ENCODE results near the gene KCNC1.

The KCNC1 gene

DNA sequence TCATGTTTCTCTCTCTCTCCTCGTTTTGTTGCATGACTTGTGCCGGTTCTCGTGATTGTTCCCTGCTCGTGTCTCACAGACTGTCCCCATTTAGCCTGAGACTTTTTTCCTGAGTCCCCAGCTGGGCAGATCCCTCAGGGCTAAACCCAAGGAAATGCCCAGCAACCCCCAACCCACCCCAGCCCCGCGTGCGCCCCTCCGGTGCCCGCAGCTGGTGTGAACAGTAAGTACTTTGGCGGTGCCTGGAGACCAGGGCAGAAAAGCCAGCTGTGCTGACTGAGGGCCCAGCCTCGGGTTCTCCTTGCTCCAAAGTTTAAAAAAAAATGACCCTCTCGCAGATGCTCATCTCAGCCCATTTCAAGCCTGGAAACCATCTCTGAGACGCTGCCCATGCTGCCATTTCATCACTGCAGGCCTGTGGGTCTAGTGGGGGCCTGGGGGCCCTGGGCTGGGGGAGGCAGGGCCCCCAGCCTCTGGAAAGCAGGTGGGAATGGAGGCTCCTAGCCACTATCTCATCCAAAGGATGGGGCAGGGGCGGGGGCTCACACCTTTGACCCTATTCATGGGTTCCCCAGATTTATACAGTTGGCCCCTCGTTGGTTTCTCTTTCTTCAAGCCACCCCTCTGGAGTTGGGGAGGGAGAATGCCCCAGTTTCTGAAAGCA is 41.8 kb downstream of the KCNC1 start:
- Histone ChIP-seq H3K9ac (ENCODE audit: low read depth, low read length, poor library complexity, severe bottlenecking) (no peak overlapping the region), H4K20me1 (ENCODE audit: insufficient read depth, low read length, poor library complexity, severe bottlenecking) (no peaks in the 10 kb centered on the region), H3K27me3 (ENCODE audit: insufficient read depth, low read length, poor library complexity, severe bottlenecking) (no peaks in the 10 kb centered on the region), H2AFZ (ENCODE audit: low read length) (no peak overlapping the region), H3K4me1 (ENCODE audit: insufficient read depth, low read length, poor library complexity, severe bottlenecking) (no peaks in the 10 kb centered on the region), H3K9me3 (ENCODE audit: insufficient read depth, low read depth, low read length) (no peaks in the 10 kb centered on the region), H3K9me2 (replicated peaks; ENCODE audit: low read depth, low read length) (no peaks in the 10 kb centered on the region), H3K4me3 (ENCODE audit: low read length, poor library complexity, severe bottlenecking) (no peak overlapping the region), H3K79me2 (ENCODE audit: insufficient read depth, low read length) (no peaks in the 10 kb centered on the region), H3K4me2 (ENCODE audit: low read depth, low read length, poor library complexity, severe bottlenecking) (no peak overlapping the region), H3F3A (ENCODE audit: low read depth) (no peaks in the 10 kb centered on the region), H3K36me3 (ENCODE audit: insufficient read depth, low read length) (no peaks in the 10 kb centered on the region)
- TF ChIP-seq EZH2phosphoT487 (IDR thresholded peaks at IDR 0.05; ENCODE audit: borderline replicate concordance): no peak
- TF ChIP-seq, protein P1, sequence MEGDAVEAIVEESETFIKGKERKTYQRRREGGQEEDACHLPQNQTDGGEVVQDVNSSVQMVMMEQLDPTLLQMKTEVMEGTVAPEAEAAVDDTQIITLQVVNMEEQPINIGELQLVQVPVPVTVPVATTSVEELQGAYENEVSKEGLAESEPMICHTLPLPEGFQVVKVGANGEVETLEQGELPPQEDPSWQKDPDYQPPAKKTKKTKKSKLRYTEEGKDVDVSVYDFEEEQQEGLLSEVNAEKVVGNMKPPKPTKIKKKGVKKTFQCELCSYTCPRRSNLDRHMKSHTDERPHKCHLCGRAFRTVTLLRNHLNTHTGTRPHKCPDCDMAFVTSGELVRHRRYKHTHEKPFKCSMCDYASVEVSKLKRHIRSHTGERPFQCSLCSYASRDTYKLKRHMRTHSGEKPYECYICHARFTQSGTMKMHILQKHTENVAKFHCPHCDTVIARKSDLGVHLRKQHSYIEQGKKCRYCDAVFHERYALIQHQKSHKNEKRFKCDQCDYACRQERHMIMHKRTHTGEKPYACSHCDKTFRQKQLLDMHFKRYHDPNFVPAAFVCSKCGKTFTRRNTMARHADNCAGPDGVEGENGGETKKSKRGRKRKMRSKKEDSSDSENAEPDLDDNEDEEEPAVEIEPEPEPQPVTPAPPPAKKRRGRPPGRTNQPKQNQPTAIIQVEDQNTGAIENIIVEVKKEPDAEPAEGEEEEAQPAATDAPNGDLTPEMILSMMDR (conservative IDR thresholded peaks at IDR 0.05; ENCODE audit: low read length): no peak

DNA sequence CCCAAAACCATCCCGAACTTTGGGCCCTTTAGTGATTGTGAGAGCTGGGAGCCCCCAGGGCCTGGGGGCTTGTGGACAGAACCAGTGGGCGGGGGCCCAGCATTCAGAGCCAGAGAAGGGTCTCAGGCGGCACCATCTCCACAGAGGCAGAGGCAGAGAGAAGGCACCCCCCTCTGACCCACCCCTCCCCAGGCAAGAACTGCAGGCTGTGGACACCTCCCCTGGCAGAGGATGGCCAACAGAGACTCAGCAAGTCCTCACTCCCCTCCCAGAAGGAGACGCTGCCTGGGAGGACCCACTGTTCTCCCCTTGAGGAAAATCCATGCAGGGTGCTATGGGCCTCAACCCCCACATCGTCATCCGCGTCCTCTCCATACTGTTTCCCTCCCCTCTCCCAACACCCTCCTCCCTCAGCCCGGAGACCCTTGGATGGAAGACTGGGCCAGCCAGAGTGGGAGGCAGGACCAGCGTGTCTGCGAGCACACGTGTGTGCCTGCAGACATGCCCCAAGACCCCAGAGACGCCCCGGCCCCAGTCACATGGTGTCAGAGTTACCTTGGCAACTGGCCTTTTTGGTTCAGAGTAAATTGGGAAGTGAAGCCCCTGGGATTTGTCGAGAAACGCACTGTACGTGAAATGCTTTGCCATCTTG is 42.6 kb downstream of the KCNC1 start:
- no peak overlapping the region for H3K4me3 ChIP-seq (ENCODE audit: low read length, poor library complexity, severe bottlenecking)
- no peak overlapping the region for H3K4me2 ChIP-seq (ENCODE audit: low read depth, low read length, poor library complexity, severe bottlenecking)
- H3K4me1 ChIP-seq (ENCODE audit: insufficient read depth, low read length, poor library complexity, severe bottlenecking): no peaks in the 10 kb centered on the region
- no peaks in the 10 kb centered on the region for H3K27me3 ChIP-seq (ENCODE audit: insufficient read depth, low read length, poor library complexity, severe bottlenecking)
- H3K36me3 ChIP-seq (ENCODE audit: insufficient read depth, low read length): no peaks in the 10 kb centered on the region
- H4K20me1 ChIP-seq (ENCODE audit: insufficient read depth, low read length, poor library complexity, severe bottlenecking): no peaks in the 10 kb centered on the region
- no peak overlapping the region for H2AFZ ChIP-seq (ENCODE audit: low read length)
- no peak overlapping the region for H3K9ac ChIP-seq (ENCODE audit: low read depth, low read length, poor library complexity, severe bottlenecking)
- no peaks in the 10 kb centered on the region for H3F3A ChIP-seq (ENCODE audit: low read depth)
- H3K9me2 ChIP-seq (replicated peaks; ENCODE audit: low read depth, low read length): no peaks in the 10 kb centered on the region
- no peaks in the 10 kb centered on the region for H3K9me3 ChIP-seq (ENCODE audit: insufficient read depth, low read depth, low read length)
- TF ChIP-seq, protein P1 (conservative IDR thresholded peaks at IDR 0.05; ENCODE audit: low read length): no peak
- no peak for TF ChIP-seq EZH2phosphoT487 (IDR thresholded peaks at IDR 0.05; ENCODE audit: borderline replicate concordance)
- H3K79me2 ChIP-seq (ENCODE audit: insufficient read depth, low read length): no peaks in the 10 kb centered on the region

DNA sequence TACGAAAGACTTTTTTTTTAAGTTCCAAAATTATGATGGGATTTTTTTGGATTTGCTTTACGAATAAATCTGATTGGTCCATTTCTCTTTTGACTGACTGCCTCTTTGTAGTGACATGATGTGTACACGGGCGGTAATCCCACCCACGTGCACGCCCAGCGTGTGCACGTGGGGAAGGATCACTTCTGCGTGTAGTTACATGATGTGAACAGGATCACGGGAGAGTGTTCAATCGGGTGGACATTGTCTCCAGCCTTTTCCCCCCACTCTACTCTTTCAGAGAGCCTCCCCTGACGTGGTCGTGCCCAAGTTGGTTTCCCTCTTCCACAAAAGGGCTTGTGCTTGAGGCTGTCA is 43.1 kb downstream of the KCNC1 start:
- Histone ChIP-seq H3K4me3 (ENCODE audit: low read length, poor library complexity, severe bottlenecking) (no peak overlapping the region), H4K20me1 (ENCODE audit: insufficient read depth, low read length, poor library complexity, severe bottlenecking) (no peaks in the 10 kb centered on the region), H3K9me3 (ENCODE audit: insufficient read depth, low read depth, low read length) (no peaks in the 10 kb centered on the region), H3K4me2 (ENCODE audit: low read depth, low read length, poor library complexity, severe bottlenecking) (no peak overlapping the region), H3K27me3 (ENCODE audit: insufficient read depth, low read length, poor library complexity, severe bottlenecking) (no peaks in the 10 kb centered on the region), H3K9ac (ENCODE audit: low read depth, low read length, poor library complexity, severe bottlenecking) (no peak overlapping the region), H3K79me2 (ENCODE audit: insufficient read depth, low read length) (no peaks in the 10 kb centered on the region), H3K36me3 (ENCODE audit: insufficient read depth, low read length) (no peaks in the 10 kb centered on the region), H3F3A (ENCODE audit: low read depth) (no peaks in the 10 kb centered on the region), H3K4me1 (ENCODE audit: insufficient read depth, low read length, poor library complexity, severe bottlenecking) (no peaks in the 10 kb centered on the region), H2AFZ (ENCODE audit: low read length) (no peak overlapping the region), H3K9me2 (replicated peaks; ENCODE audit: low read depth, low read length) (no peaks in the 10 kb centered on the region)
- TF ChIP-seq, protein P1 (conservative IDR thresholded peaks at IDR 0.05; ENCODE audit: low read length): no peak
- no peak for TF ChIP-seq EZH2phosphoT487 (IDR thresholded peaks at IDR 0.05; ENCODE audit: borderline replicate concordance)

Measured in Loucy (cell line).